Small intestine (tissue), 7 donors: ENCODE results near the gene HIF1AN. TPM values are rescaled to one million over a fixed set of nuclear protein-coding genes. Genes with fewer than 3 reads are reported as not detected.

Source experiments
- DNase-seq, 2 donors: peaks; one replicate each; pipeline versions ENCODE4 v3.0.0 to v3.0.0-alpha.2; 2013
- FAIRE-seq: peaks from 2 replicates; lab custom pipeline; 2012; peaks lifted over from hg19 to GRCh38; lab: Jason Lieb, UNC
- H3K27ac ChIP-seq, 3 donors: one replicate each; pipeline ENCODE4 v1.5.1; 2013; ENCODE audit warnings: low read length in 2 of 3, mild to moderate bottlenecking in 2 of 3, control low read depth in 1 of 3, inconsistent platforms in 1 of 3, low read depth in 1 of 3, moderate library complexity in 1 of 3
- H3K27me3 ChIP-seq, 3 donors: one replicate each; pipeline ENCODE4 v1.6.1; 2013; ENCODE audit warnings: low read length in 3 of 3, inconsistent platforms in 1 of 3; ENCODE audit not compliant: control insufficient read depth in 3 of 3, insufficient read depth in 3 of 3
- H3K36me3 ChIP-seq, 3 donors: one replicate each; pipeline ENCODE4 v1.6.1; 2013; ENCODE audit warnings: low read length in 3 of 3, inconsistent platforms in 1 of 3, low read depth in 1 of 3, mild to moderate bottlenecking in 1 of 3, moderate library complexity in 1 of 3; ENCODE audit not compliant: control insufficient read depth in 3 of 3, insufficient read depth in 2 of 3
- H3K4me1 ChIP-seq, 3 donors: one replicate each; pipeline ENCODE4 v1.6.1; 2013; ENCODE audit warnings: low read length in 2 of 3, inconsistent platforms in 1 of 3, low read depth in 1 of 3, mild to moderate bottlenecking in 1 of 3, moderate library complexity in 1 of 3; ENCODE audit not compliant: control insufficient read depth in 3 of 3, insufficient read depth in 2 of 3
- H3K4me3 ChIP-seq, 3 donors: one replicate each; pipeline ENCODE4 v1.5.1; 2013; ENCODE audit warnings: low read length in 3 of 3, control low read depth in 1 of 3, inconsistent platforms in 1 of 3, low read depth in 1 of 3, mild to moderate bottlenecking in 1 of 3, moderate library complexity in 1 of 3
- H3K9me3 ChIP-seq, 2 donors: one replicate each; pipeline ENCODE4 v1.6.1; 2013; ENCODE audit warnings: low read depth in 1 of 2, low read length in 1 of 2; ENCODE audit not compliant: control insufficient read depth in 2 of 2, insufficient read depth in 1 of 2
- WGBS, 3 donors: extraction: QIAGEN DNeasy Blood & Tissue Kit; methylation state at CpG; one replicate each; pipeline ENCODE4 v1.1.7; 2013; 5-methylcytosine and 5-hydroxymethylcytosine counted together
- polyA plus RNA-seq, 4 donors: library from polyadenylated mRNA; stranded (reverse) in 3 of 4; unstranded in 1 of 4; fragments of 200-250 nt in 3 of 4; fragments of 120-200 nt in 1 of 4; gene quantifications; one replicate each; pipeline versions ENCODE4 v1.2.1 to v1.2.3, GENCODE V29; 2013
- donor health status: healthy with polysubstance abuse.
- donor health status: control.
- donor health status: control.
- donor health status: Bipolar disorder and iron deficiency.
- donor health status: healthy.

HIF1AN gene
- polyA plus RNA-seq, 4 donors, result 4.2 to 30.5 (median 6.3) TPM

- Histone ChIP-seq H3K4me1 (peaks cover 0 to 11% (median 5%) of the 10 kb centered on the region in 3 donors), H3K27ac (no peak overlapping the region), H3K36me3 (peaks cover 0 to 6% (median 0%) of the 10 kb centered on the region in 3 donors), H3K9me3 (peaks cover 0 to 6% of the 10 kb centered on the region in 2 donors), H3K4me3 (no peak overlapping the region), H3K27me3 (peaks cover 8 to 53% (median 31%) of the 10 kb centered on the region in 3 donors)
- DNase-seq (peak; percentile 77 to 90), FAIRE-seq (no peak)
- WGBS, 3 donors, result 8 to 13% (median 10%) methylated on average over 58 to 62 of the region's 62 CpGs
Observed at GRCh38 chr10:100562008-100562672, 26.4 kb downstream of the HIF1AN start.

- no peak overlapping the region for H3K4me3 ChIP-seq
- DNase-seq (no peak), FAIRE-seq (no peak)
- H3K4me1 ChIP-seq, result peaks cover 0 to 15% (median 5%) of the 10 kb centered on the region in 3 donors
- no peak overlapping the region for H3K27ac ChIP-seq
- peaks cover 0 to 1% (median 0%) of the 10 kb centered on the region in 3 donors for H3K36me3 ChIP-seq
- WGBS, 3 donors, result 41 to 61% (median 53%) methylated on average over 9 of the region's 9 CpGs
- H3K27me3 ChIP-seq, result peaks cover 8 to 83% (median 48%) of the 10 kb centered on the region in 3 donors
- H3K9me3 ChIP-seq, result peaks cover 0 to 6% of the 10 kb centered on the region in 2 donors
Observed at GRCh38 chr10:100565206-100565985, 29.7 kb downstream of the HIF1AN start.

- WGBS, 3 donors, result 32 to 45% (median 42%) methylated on average over 3 of the region's 3 CpGs
- no peak for FAIRE-seq
- no peaks in the 10 kb centered on the region for H3K36me3 ChIP-seq
Observed at GRCh38 chr10:100566561-100566960, 30.8 kb downstream of the HIF1AN start.

GRCh38 chr10:100567249-100567648 is 31.5 kb downstream of the HIF1AN start:
- DNase-seq, result no peak
- no peaks in the 10 kb centered on the region for H3K36me3 ChIP-seq
- H3K4me1 ChIP-seq, result peaks cover 0 to 9% (median 2%) of the 10 kb centered on the region in 3 donors
- no peak overlapping the region for H3K4me3 ChIP-seq
- WGBS, 3 donors, result 21 to 41% (median 25%) methylated on average over 10 to 11 of the region's 11 CpGs
- FAIRE-seq, result no peak
- no peak overlapping the region for H3K27ac ChIP-seq
- peaks cover 7 to 91% (median 47%) of the 10 kb centered on the region in 3 donors for H3K27me3 ChIP-seq
- H3K9me3 ChIP-seq, result peaks cover 0 to 4% of the 10 kb centered on the region in 2 donors

More at GRCh38 chr10:100566561-100566960, 30.8 kb downstream of the HIF1AN start:
- Histone ChIP-seq H3K4me1 (peaks cover 0 to 15% (median 5%) of the 10 kb centered on the region in 3 donors), H3K9me3 (peaks cover 0 to 6% of the 10 kb centered on the region in 2 donors), H3K27ac (no peak overlapping the region), H3K4me3 (no peak overlapping the region), H3K27me3 (peaks cover 8 to 93% (median 52%) of the 10 kb centered on the region in 3 donors)
- no peak for DNase-seq

GRCh38 chr10:100567826-100568225 is 32.1 kb downstream of the HIF1AN start:
- Histone ChIP-seq H3K4me1 (peaks cover 0 to 4% (median 0%) of the 10 kb centered on the region in 3 donors), H3K27ac (no peak overlapping the region), H3K27me3 (peaks cover 2 to 89% (median 43%) of the 10 kb centered on the region in 3 donors), H3K36me3 (no peaks in the 10 kb centered on the region), H3K9me3 (no peaks in the 10 kb centered on the region), H3K4me3 (no peak overlapping the region)
- FAIRE-seq (no peak), DNase-seq (no peak)
- 18 to 29% (median 28%) methylated on average over 6 of the region's 6 CpGs for WGBS, 3 donors

- no peaks in the 10 kb centered on the region for H3K9me3 ChIP-seq
- no peak for DNase-seq
Observed at GRCh38 chr10:100568912-100569311, 33.2 kb downstream of the HIF1AN start.

GRCh38 chr10:100569687-100570481 is 34.1 kb downstream of the HIF1AN start:
- 12 to 19% (median 14%) methylated on average over 28 of the region's 28 CpGs for WGBS, 3 donors
- FAIRE-seq, result no peak
- Histone ChIP-seq H3K36me3 (no peaks in the 10 kb centered on the region), H3K4me1 (peaks cover 0 to 4% (median 0%) of the 10 kb centered on the region in 3 donors), H3K4me3 (peak overlapping the region in 1 of 3 donors; percentile 32), H3K27ac (no peak overlapping the region), H3K9me3 (no peaks in the 10 kb centered on the region), H3K27me3 (peaks cover 0 to 85% (median 39%) of the 10 kb centered on the region in 3 donors)
- peak in 1 of 2 donors; percentile 46 for DNase-seq

More at GRCh38 chr10:100568912-100569311, 33.2 kb downstream of the HIF1AN start:
- no peak for FAIRE-seq
- peaks cover 0 to 86% (median 41%) of the 10 kb centered on the region in 3 donors for H3K27me3 ChIP-seq
- peaks cover 0 to 4% (median 0%) of the 10 kb centered on the region in 3 donors for H3K4me1 ChIP-seq
- no peak overlapping the region for H3K27ac ChIP-seq
- 84 to 93% (median 85%) methylated on average over 3 of the region's 3 CpGs for WGBS, 3 donors
- H3K4me3 ChIP-seq, result no peak overlapping the region
- no peaks in the 10 kb centered on the region for H3K36me3 ChIP-seq
